ENCODE measurements around the gene ABI1. TPM values are rescaled to one million over a fixed set of nuclear protein-coding genes. Genes with fewer than 3 reads are reported as not detected.

Gene ABI1
- polyA plus RNA-seq, 2 donors: 36.8 to 42.8 TPM

DNA sequence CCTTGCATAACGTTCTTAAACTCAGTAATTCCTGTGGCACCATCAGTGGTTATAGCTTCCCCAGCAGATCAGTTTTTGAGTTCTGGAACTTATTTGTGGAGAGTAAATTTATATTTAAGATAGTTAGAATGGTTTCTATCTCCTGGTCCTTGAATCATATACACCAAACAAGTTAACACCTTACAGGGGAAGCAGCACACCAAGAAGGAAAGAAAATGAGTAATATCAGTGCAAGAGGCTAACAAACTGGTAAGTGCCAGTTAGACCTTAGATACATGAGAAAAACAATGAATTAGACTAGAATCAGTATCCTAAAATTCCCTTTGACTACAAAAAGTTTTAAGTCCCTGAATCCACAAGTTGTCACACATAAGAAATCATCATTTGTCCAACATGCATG is 54.2 kb downstream of the ABI1 start:
- no peak overlapping the region for H3K4me3 ChIP-seq (ENCODE audit: low read depth in 1 of 2, low read length in 2 of 2)
- peaks cover 2% of the 10 kb centered on the region in 2 donors for H3K4me1 ChIP-seq (ENCODE audit: control insufficient read depth in 2 of 2, insufficient read depth in 2 of 2, low read length in 1 of 2)
- WGBS, 2 donors: 74 to 82% methylated on average over 1 of the region's 1 CpG
- no peaks in the 10 kb centered on the region for H3K36me3 ChIP-seq (ENCODE audit: control insufficient read depth in 2 of 2, insufficient read depth in 2 of 2, low read length in 1 of 2)
- no peaks in the 10 kb centered on the region for H3K27me3 ChIP-seq (ENCODE audit: control insufficient read depth in 1 of 2, insufficient read depth in 2 of 2, low read length in 2 of 2)
- no peaks in the 10 kb centered on the region for H3K9me3 ChIP-seq (ENCODE audit: control insufficient read depth in 2 of 2, insufficient read depth in 1 of 2, low read depth in 1 of 2, low read length in 1 of 2)
- H3K27ac ChIP-seq (ENCODE audit: low read depth in 2 of 2, low read length in 1 of 2): no peak overlapping the region

DNA sequence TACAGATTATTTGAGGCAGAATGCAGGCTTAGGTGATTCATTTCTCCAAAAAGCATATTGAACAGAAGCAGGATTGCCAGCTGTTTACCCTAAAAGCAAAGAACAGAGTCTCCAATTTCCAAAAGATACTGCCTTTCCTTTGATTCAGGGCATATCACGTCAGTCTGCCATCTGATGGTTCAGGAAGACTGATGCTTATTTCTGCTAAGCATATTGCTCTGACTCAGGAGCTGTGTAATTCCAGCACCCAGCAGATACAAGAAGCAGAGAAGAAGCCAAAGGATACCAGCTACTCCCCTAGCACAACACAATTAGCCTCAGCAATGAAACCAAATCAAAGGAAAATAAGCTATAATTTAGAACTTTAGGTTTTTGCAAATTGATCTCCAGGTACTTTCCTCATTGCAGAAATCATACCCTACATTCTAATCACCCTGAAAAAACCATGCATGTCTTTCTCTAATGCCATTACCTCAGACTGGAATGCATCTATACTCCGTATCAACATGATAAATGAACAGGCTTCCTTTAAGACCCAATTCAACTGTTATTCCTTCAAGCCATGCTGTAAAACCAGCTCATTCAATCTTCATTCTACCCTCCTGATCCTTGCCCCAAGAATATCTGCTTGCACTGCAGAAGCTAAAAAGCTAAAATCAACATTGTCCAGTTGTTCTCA is 55.1 kb downstream of the ABI1 start:
- no peaks in the 10 kb centered on the region for H3K36me3 ChIP-seq (ENCODE audit: control insufficient read depth in 2 of 2, insufficient read depth in 2 of 2, low read length in 1 of 2)
- peaks cover 2% of the 10 kb centered on the region in 2 donors for H3K4me1 ChIP-seq (ENCODE audit: control insufficient read depth in 2 of 2, insufficient read depth in 2 of 2, low read length in 1 of 2)
- H3K27ac ChIP-seq (ENCODE audit: low read depth in 2 of 2, low read length in 1 of 2): no peak overlapping the region
- H3K9me3 ChIP-seq (ENCODE audit: control insufficient read depth in 2 of 2, insufficient read depth in 1 of 2, low read depth in 1 of 2, low read length in 1 of 2): no peaks in the 10 kb centered on the region
- H3K27me3 ChIP-seq (ENCODE audit: control insufficient read depth in 1 of 2, insufficient read depth in 2 of 2, low read length in 2 of 2): no peaks in the 10 kb centered on the region
- WGBS, 2 donors: 48 to 55% methylated on average over 2 of the region's 2 CpGs
- H3K4me3 ChIP-seq (ENCODE audit: low read depth in 1 of 2, low read length in 2 of 2): no peak overlapping the region

DNA sequence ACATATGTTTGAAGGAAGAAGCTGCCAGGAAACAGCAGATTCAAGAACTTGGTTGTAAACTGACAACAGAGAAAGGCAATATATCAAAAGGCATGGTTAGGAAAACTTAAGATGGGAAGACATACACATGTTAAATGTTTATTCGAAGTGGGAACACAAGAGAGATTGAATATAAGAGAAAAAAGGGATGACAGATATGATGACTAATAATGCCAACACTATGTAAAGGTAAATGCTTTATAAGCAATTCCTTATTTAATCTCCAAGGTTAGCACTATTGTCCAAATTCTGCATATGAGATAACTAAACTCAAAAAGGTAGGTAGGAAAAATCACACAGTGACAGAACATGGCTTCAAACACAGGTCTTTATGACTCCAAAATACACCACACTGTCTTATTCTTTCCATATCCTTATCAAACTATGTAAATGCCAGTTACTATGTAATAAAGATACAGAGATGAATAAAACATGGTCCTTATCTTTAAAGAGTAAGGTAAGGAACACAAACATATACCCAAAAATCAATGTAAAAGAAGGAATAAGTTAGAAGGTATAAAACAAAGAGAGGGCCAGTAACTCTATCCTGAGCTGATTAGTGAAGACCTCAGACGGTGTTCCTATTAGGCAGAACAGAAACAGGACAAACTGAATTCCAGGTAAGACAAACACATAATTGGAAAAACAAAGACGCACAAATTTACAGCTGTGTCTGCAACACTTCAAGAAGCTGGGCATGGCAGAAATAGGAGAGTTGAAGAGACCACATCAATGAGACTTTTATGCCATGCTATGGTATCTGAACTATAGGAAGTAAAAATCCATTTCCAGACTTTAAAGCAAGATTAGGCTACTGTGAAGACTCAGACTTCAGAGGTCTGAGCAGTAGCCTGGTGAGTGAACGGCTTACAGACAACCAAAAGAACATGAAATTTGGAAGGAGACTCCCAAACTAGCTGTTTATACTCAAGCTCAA is 56.1 kb downstream of the ABI1 start:
- WGBS, 2 donors: 55 to 81% methylated on average over 4 of the region's 4 CpGs
- H3K9me3 ChIP-seq (ENCODE audit: control insufficient read depth in 2 of 2, insufficient read depth in 1 of 2, low read depth in 1 of 2, low read length in 1 of 2): no peaks in the 10 kb centered on the region

GRCh38 chr10:26803849-26804248 is 56.9 kb downstream of the ABI1 start:
- 83 to 87% methylated on average over 4 of the region's 4 CpGs for whole genome bisulfite sequencing, 2 donors
- no peaks in the 10 kb centered on the region for H3K9me3 ChIP-seq (ENCODE audit: control insufficient read depth in 2 of 2, insufficient read depth in 1 of 2, low read depth in 1 of 2, low read length in 1 of 2)
- H3K27me3 ChIP-seq (ENCODE audit: control insufficient read depth in 1 of 2, insufficient read depth in 2 of 2, low read length in 2 of 2): no peaks in the 10 kb centered on the region
- peak overlapping the region in 1 of 2 donors; percentile 0 for H3K27ac ChIP-seq (ENCODE audit: low read depth in 2 of 2, low read length in 1 of 2)
- peaks cover 2% of the 10 kb centered on the region in 2 donors for H3K4me1 ChIP-seq (ENCODE audit: control insufficient read depth in 2 of 2, insufficient read depth in 2 of 2, low read length in 1 of 2)
- no peak overlapping the region for H3K4me3 ChIP-seq (ENCODE audit: low read depth in 1 of 2, low read length in 2 of 2)
- no peaks in the 10 kb centered on the region for H3K36me3 ChIP-seq (ENCODE audit: control insufficient read depth in 2 of 2, insufficient read depth in 2 of 2, low read length in 1 of 2)

More for the DNA sequence above, 56.1 kb downstream of the ABI1 start:
- Histone ChIP-seq H3K27me3 (ENCODE audit: control insufficient read depth in 1 of 2, insufficient read depth in 2 of 2, low read length in 2 of 2) (no peaks in the 10 kb centered on the region), H3K27ac (ENCODE audit: low read depth in 2 of 2, low read length in 1 of 2) (no peak overlapping the region), H3K4me3 (ENCODE audit: low read depth in 1 of 2, low read length in 2 of 2) (no peak overlapping the region), H3K4me1 (ENCODE audit: control insufficient read depth in 2 of 2, insufficient read depth in 2 of 2, low read length in 1 of 2) (peaks cover 2% of the 10 kb centered on the region in 2 donors), H3K36me3 (ENCODE audit: control insufficient read depth in 2 of 2, insufficient read depth in 2 of 2, low read length in 1 of 2) (no peaks in the 10 kb centered on the region)

DNA sequence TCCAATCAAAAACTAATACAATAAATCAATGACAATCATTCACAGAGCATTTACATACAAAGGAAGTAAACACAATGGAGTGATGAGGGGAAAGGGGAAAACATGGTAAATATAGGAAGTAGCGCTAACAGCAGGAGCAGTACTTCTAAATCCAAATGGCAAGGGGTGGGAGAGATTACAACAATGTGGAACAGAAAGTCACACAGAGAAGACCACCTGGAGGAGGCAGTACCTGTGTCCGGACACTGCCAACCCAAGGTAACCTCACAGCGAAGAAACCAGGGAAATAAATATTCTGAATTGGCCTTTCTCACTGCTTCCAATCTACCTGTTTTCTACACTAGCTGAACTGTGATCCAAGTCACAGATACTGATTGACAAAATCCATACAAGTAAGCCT is 58.2 kb downstream of the ABI1 start:
- 95% methylated on average over 3 of the region's 3 CpGs for WGBS, 2 donors
- H3K27ac ChIP-seq (ENCODE audit: low read depth in 2 of 2, low read length in 1 of 2): no peak overlapping the region
- H3K36me3 ChIP-seq (ENCODE audit: control insufficient read depth in 2 of 2, insufficient read depth in 2 of 2, low read length in 1 of 2): no peaks in the 10 kb centered on the region
- no peak overlapping the region for H3K4me3 ChIP-seq (ENCODE audit: low read depth in 1 of 2, low read length in 2 of 2)
- H3K27me3 ChIP-seq (ENCODE audit: control insufficient read depth in 1 of 2, insufficient read depth in 2 of 2, low read length in 2 of 2): no peaks in the 10 kb centered on the region
- peaks cover 2% of the 10 kb centered on the region in 2 donors for H3K4me1 ChIP-seq (ENCODE audit: control insufficient read depth in 2 of 2, insufficient read depth in 2 of 2, low read length in 1 of 2)
- no peaks in the 10 kb centered on the region for H3K9me3 ChIP-seq (ENCODE audit: control insufficient read depth in 2 of 2, insufficient read depth in 1 of 2, low read depth in 1 of 2, low read length in 1 of 2)

- Histone ChIP-seq H3K4me3 (ENCODE audit: low read depth in 1 of 2, low read length in 2 of 2) (no peak overlapping the region), H3K27ac (ENCODE audit: low read depth in 2 of 2, low read length in 1 of 2) (no peak overlapping the region), H3K4me1 (ENCODE audit: control insufficient read depth in 2 of 2, insufficient read depth in 2 of 2, low read length in 1 of 2) (peaks cover 2% of the 10 kb centered on the region in 2 donors), H3K36me3 (ENCODE audit: control insufficient read depth in 2 of 2, insufficient read depth in 2 of 2, low read length in 1 of 2) (no peaks in the 10 kb centered on the region), H3K9me3 (ENCODE audit: control insufficient read depth in 2 of 2, insufficient read depth in 1 of 2, low read depth in 1 of 2, low read length in 1 of 2) (no peaks in the 10 kb centered on the region), H3K27me3 (ENCODE audit: control insufficient read depth in 1 of 2, insufficient read depth in 2 of 2, low read length in 2 of 2) (no peaks in the 10 kb centered on the region)
- WGBS, 2 donors: 84 to 88% methylated on average over 3 of the region's 3 CpGs
Observed at GRCh38 chr10:26801831-26802230, 58.9 kb downstream of the ABI1 start.

DNA sequence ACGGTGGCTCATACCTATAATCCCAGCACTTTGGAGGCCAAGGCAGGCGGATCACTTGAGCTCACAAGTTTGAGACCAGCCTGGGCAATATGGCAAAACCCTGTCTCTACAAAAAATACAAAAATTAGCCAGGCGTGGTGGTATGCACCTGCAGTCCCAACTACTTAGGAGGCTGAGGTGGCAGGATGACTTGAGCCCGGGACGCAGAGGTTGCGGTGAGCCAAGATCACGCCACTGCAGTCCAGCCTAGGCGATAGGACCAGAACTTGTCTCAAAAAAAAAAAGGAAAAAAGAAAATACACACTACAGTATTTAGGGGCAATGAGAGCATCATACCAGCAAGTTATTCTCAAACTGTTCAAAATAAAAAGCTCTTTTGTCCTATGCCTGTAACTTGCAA is 59.5 kb downstream of the ABI1 start:
- no peaks in the 10 kb centered on the region for H3K27me3 ChIP-seq (ENCODE audit: control insufficient read depth in 1 of 2, insufficient read depth in 2 of 2, low read length in 2 of 2)
- H3K4me1 ChIP-seq (ENCODE audit: control insufficient read depth in 2 of 2, insufficient read depth in 2 of 2, low read length in 1 of 2): peaks cover 1 to 2% of the 10 kb centered on the region in 2 donors
- no peaks in the 10 kb centered on the region for H3K9me3 ChIP-seq (ENCODE audit: control insufficient read depth in 2 of 2, insufficient read depth in 1 of 2, low read depth in 1 of 2, low read length in 1 of 2)
- H3K27ac ChIP-seq (ENCODE audit: low read depth in 2 of 2, low read length in 1 of 2): no peak overlapping the region
- no peaks in the 10 kb centered on the region for H3K36me3 ChIP-seq (ENCODE audit: control insufficient read depth in 2 of 2, insufficient read depth in 2 of 2, low read length in 1 of 2)
- 98% methylated on average over 8 of the region's 8 CpGs for WGBS, 2 donors
- no peak overlapping the region for H3K4me3 ChIP-seq (ENCODE audit: low read depth in 1 of 2, low read length in 2 of 2)

GRCh38 chr10:26800468-26800867 is 60.3 kb downstream of the ABI1 start:
- 96 to 98% methylated on average over 7 of the region's 7 CpGs for WGBS, 2 donors
- H3K27ac ChIP-seq (ENCODE audit: low read depth in 2 of 2, low read length in 1 of 2): no peak overlapping the region
- H3K9me3 ChIP-seq (ENCODE audit: control insufficient read depth in 2 of 2, insufficient read depth in 1 of 2, low read depth in 1 of 2, low read length in 1 of 2): no peaks in the 10 kb centered on the region
- no peaks in the 10 kb centered on the region for H3K4me1 ChIP-seq (ENCODE audit: control insufficient read depth in 2 of 2, insufficient read depth in 2 of 2, low read length in 1 of 2)
- no peak overlapping the region for H3K4me3 ChIP-seq (ENCODE audit: low read depth in 1 of 2, low read length in 2 of 2)
- H3K27me3 ChIP-seq (ENCODE audit: control insufficient read depth in 1 of 2, insufficient read depth in 2 of 2, low read length in 2 of 2): no peaks in the 10 kb centered on the region
- H3K36me3 ChIP-seq (ENCODE audit: control insufficient read depth in 2 of 2, insufficient read depth in 2 of 2, low read length in 1 of 2): no peaks in the 10 kb centered on the region

- Histone ChIP-seq H3K9me3 (ENCODE audit: control insufficient read depth in 2 of 2, insufficient read depth in 1 of 2, low read depth in 1 of 2, low read length in 1 of 2) (no peaks in the 10 kb centered on the region), H3K36me3 (ENCODE audit: control insufficient read depth in 2 of 2, insufficient read depth in 2 of 2, low read length in 1 of 2) (no peaks in the 10 kb centered on the region), H3K4me3 (ENCODE audit: low read depth in 1 of 2, low read length in 2 of 2) (no peak overlapping the region), H3K27ac (ENCODE audit: low read depth in 2 of 2, low read length in 1 of 2) (no peak overlapping the region), H3K4me1 (ENCODE audit: control insufficient read depth in 2 of 2, insufficient read depth in 2 of 2, low read length in 1 of 2) (no peaks in the 10 kb centered on the region), H3K27me3 (ENCODE audit: control insufficient read depth in 1 of 2, insufficient read depth in 2 of 2, low read length in 2 of 2) (no peaks in the 10 kb centered on the region)
- WGBS, 2 donors: 44 to 50% methylated on average over 4 of the region's 4 CpGs
Observed at GRCh38 chr10:26799342-26799741, 61.4 kb downstream of the ABI1 start.
